H1 (cell line): ENCODE data around the gene SYNGR4. TPM values are rescaled to one million over a fixed set of nuclear protein-coding genes. Genes with fewer than 3 reads are reported as not detected.

Experiments used
- CTCF ChIA-PET: fragments of 300-600 bp; sonication (Branson Sonifier 250); formaldehyde crosslinking; loops from one replicate; lab custom pipeline; 2021; ENCODE audit not compliant: partially characterized antibody; lab: Charles Lee
- POLR2A ChIA-PET: fragments of 300-600 bp; sonication (Branson Sonifier 250); formaldehyde crosslinking; loops from one replicate; lab custom pipeline; 2021; ENCODE audit warnings: inconsistent platforms; ENCODE audit not compliant: partially characterized antibody; lab: Charles Lee
- DNase-seq, 2 experiments: peaks; one replicate each; pipeline versions ENCODE4 v3.0.0 to v3.0.0-alpha.2; 2010 to 2022; ENCODE audit warnings: low spot score in 2 of 2, low read depth in 1 of 2, mixed read lengths in 1 of 2
- FAIRE-seq: peaks from 2 replicates; lab custom pipeline; 2011; peaks lifted over from hg19 to GRCh38; lab: Jason Lieb, UNC
- H2AFZ ChIP-seq: 2 replicates; pipeline ENCODE4 v1.8.1; 2012; ENCODE audit warnings: low read length, inconsistent platforms
- H2AK5ac ChIP-seq: 2 replicates; pipeline ENCODE4 v1.6.1; 2013; ENCODE audit warnings: low read depth, low read length
- H2BK120ac ChIP-seq: replicated peaks from 2 replicates; pipeline ENCODE3; 2013; ENCODE audit warnings: low read depth, low read length, inconsistent platforms
- H2BK12ac ChIP-seq: 2 replicates; pipeline ENCODE4 v1.6.1; 2013; ENCODE audit warnings: low read depth, low read length
- H2BK15ac ChIP-seq: 2 replicates; pipeline ENCODE4 v1.6.1; 2013; ENCODE audit warnings: low read length
- H2BK20ac ChIP-seq: 2 replicates; pipeline ENCODE4 v1.6.1; 2013; ENCODE audit warnings: low read length
- H2BK5ac ChIP-seq: 2 replicates; pipeline ENCODE4 v1.6.1; 2013; ENCODE audit warnings: low read depth, low read length
- H3K14ac ChIP-seq: 2 replicates; pipeline ENCODE4 v1.6.1; 2013; ENCODE audit warnings: inconsistent platforms; ENCODE audit not compliant: insufficient read length
- H3K18ac ChIP-seq: 2 replicates; pipeline ENCODE4 v1.6.1; 2013; ENCODE audit warnings: low read length; ENCODE audit errors: extremely low read depth
- H3K23ac ChIP-seq: 2 replicates; pipeline ENCODE4 v1.6.1; 2013; ENCODE audit warnings: inconsistent platforms; ENCODE audit not compliant: insufficient read length
- H3K23me2 ChIP-seq: 2 replicates; pipeline ENCODE4 v1.6.1; 2013; ENCODE audit warnings: low read depth, low read length
- H3K27ac ChIP-seq: 2 replicates; pipeline ENCODE4 v1.6.1; 2011; ENCODE audit warnings: low read depth, low read length, inconsistent platforms
- H3K27me3 ChIP-seq, 4 experiments: replicated peaks in 1 of 4; 1 replicate in 1 of 4; 2 replicates in 3 of 4; pipeline versions ENCODE4 v1.6.1 to v1.8.1; 2011 to 2013; ENCODE audit warnings: low read length in 3 of 4, mild to moderate bottlenecking in 3 of 4, inconsistent platforms in 2 of 4, mixed read lengths in 2 of 4, moderate library complexity in 1 of 4; ENCODE audit not compliant: control insufficient read depth in 3 of 4, insufficient read depth in 3 of 4; ENCODE audit errors: extremely low read depth in 1 of 4
- H3K36me3 ChIP-seq, 4 experiments: 2 replicates each; pipeline versions ENCODE4 v1.6.1 to v1.8.1; 2011 to 2013; ENCODE audit warnings: mild to moderate bottlenecking in 4 of 4, low read length in 3 of 4, moderate library complexity in 2 of 4, control low read depth in 1 of 4, inconsistent platforms in 1 of 4; ENCODE audit not compliant: insufficient read depth in 4 of 4, control insufficient read depth in 2 of 4
- H3K4ac ChIP-seq: replicated peaks from 2 replicates; pipeline ENCODE3; 2013; ENCODE audit warnings: low read length, low read depth, mixed read lengths, inconsistent platforms; ENCODE audit not compliant: insufficient read length
- H3K4me1 ChIP-seq, 4 experiments: replicated peaks in 1 of 4; 1 replicate in 1 of 4; 2 replicates in 3 of 4; pipeline versions ENCODE4 v1.6.1 to v1.8.1; 2011 to 2013; ENCODE audit warnings: low read length in 3 of 4, inconsistent platforms in 2 of 4, mixed read lengths in 1 of 4; ENCODE audit not compliant: insufficient read depth in 4 of 4, control insufficient read depth in 3 of 4
- H3K4me2 ChIP-seq, 2 experiments: 2 replicates each; pipeline versions ENCODE4 v1.6.1 to v1.8.1; 2011 to 2013; ENCODE audit warnings: low read depth in 2 of 2, low read length in 2 of 2, control low read depth in 1 of 2, inconsistent platforms in 1 of 2, mild to moderate bottlenecking in 1 of 2; ENCODE audit not compliant: insufficient read depth in 1 of 2
- H3K4me3 ChIP-seq, 4 experiments: fragments of 200-600, 300-600 bp in 1 of 4; sonication (generic), shearing (Covaris generic), sonication (Bioruptor Twin) in 1 of 4; 2 replicates each; pipeline versions ENCODE4 v1.5.1 to v1.8.1; 2011 to 2016; ENCODE audit warnings: low read length in 4 of 4, low read depth in 3 of 4, control low read depth in 2 of 4, inconsistent platforms in 2 of 4, mild to moderate bottlenecking in 2 of 4, mixed read lengths in 1 of 4, moderate library complexity in 1 of 4; ENCODE audit not compliant: insufficient read depth in 2 of 4; ENCODE audit errors: extremely low read depth in 1 of 4
- H3K56ac ChIP-seq: replicated peaks from 2 replicates; pipeline ENCODE3; 2013; ENCODE audit warnings: low read depth, mild to moderate bottlenecking, mixed read lengths, low read length, inconsistent platforms; ENCODE audit not compliant: insufficient read length
- H3K79me1 ChIP-seq: 2 replicates; pipeline ENCODE4 v1.6.1; 2013; ENCODE audit warnings: low read depth, low read length, control low read depth
- H3K79me2 ChIP-seq, 2 experiments: 2 replicates each; pipeline versions ENCODE4 v1.6.1 to v1.8.1; 2012 to 2013; ENCODE audit warnings: low read length in 2 of 2, mild to moderate bottlenecking in 2 of 2, inconsistent platforms in 1 of 2; ENCODE audit not compliant: insufficient read depth in 2 of 2, control insufficient read depth in 1 of 2
- H3K9ac ChIP-seq, 4 experiments: replicated peaks in 1 of 4; 1 replicate in 1 of 4; 2 replicates in 3 of 4; pipeline versions ENCODE4 v1.6.1 to v1.8.1; 2011 to 2013; ENCODE audit warnings: low read depth in 3 of 4, low read length in 3 of 4, control low read depth in 2 of 4, mild to moderate bottlenecking in 2 of 4, moderate library complexity in 2 of 4, inconsistent platforms in 1 of 4; ENCODE audit errors: extremely low read depth in 1 of 4
- H3K9me3 ChIP-seq, 2 experiments: 2 replicates each; pipeline versions ENCODE4 v1.6.1 to v1.8.1; 2012 to 2013; ENCODE audit warnings: mild to moderate bottlenecking in 2 of 2, moderate library complexity in 2 of 2, control low read depth in 1 of 2, inconsistent platforms in 1 of 2, low read depth in 1 of 2, low read length in 1 of 2, mixed read lengths in 1 of 2; ENCODE audit not compliant: insufficient read depth in 2 of 2
- H4K20me1 ChIP-seq, 2 experiments: replicated peaks in 1 of 2; 2 replicates each; pipeline versions ENCODE3 to v1.8.1; 2011 to 2013; ENCODE audit warnings: inconsistent platforms in 2 of 2, low read length in 2 of 2, mild to moderate bottlenecking in 1 of 2; ENCODE audit not compliant: insufficient read depth in 2 of 2, control insufficient read depth in 1 of 2
- H4K5ac ChIP-seq: 2 replicates; pipeline ENCODE4 v1.6.1; 2013; ENCODE audit warnings: low read length, low read depth, mixed read lengths, inconsistent platforms; ENCODE audit not compliant: insufficient read length
- H4K8ac ChIP-seq: 2 replicates; pipeline ENCODE4 v1.8.0; 2013; ENCODE audit warnings: mild to moderate bottlenecking, moderate library complexity, low read length, inconsistent platforms; ENCODE audit not compliant: insufficient read depth; ENCODE audit errors: extremely low read depth
- H4K91ac ChIP-seq: replicated peaks from 2 replicates; pipeline ENCODE3; 2013; ENCODE audit warnings: low read length, mixed read lengths, inconsistent platforms; ENCODE audit not compliant: insufficient read length
- CBX5 ChIP-seq: fragments of 300-800, 300-1000 bp; sonication (generic); IDR thresholded peaks from 2 replicates; pipeline ENCODE4 v1.7.1; 2016; ENCODE audit warnings: antibody characterized with exemption, low read length, low read depth
- CEBPB ChIP-seq: IDR thresholded peaks from 2 replicates; pipeline ENCODE4 v1.6.1; 2012; ENCODE audit warnings: low read depth, low read length
- CREB1 ChIP-seq: IDR thresholded peaks from 2 replicates; pipeline ENCODE4 v1.6.1; 2012; ENCODE audit warnings: inconsistent platforms
- EGR1 ChIP-seq: IDR thresholded peaks from 2 replicates; pipeline ENCODE4 v1.6.1; 2011; ENCODE audit warnings: low read depth, low read length, borderline replicate concordance
- NANOG ChIP-seq: IDR thresholded peaks from 2 replicates; pipeline ENCODE4 v1.6.1; 2011; ENCODE audit warnings: low read length, low read depth, mild to moderate bottlenecking, inconsistent platforms; ENCODE audit not compliant: insufficient read depth, poor library complexity, severe bottlenecking
- SAP30 ChIP-seq: fragments of 300-600 bp; sonication (generic); IDR thresholded peaks from 2 replicates; pipeline ENCODE4 v1.7.1; 2012; ENCODE audit warnings: low read length, moderate library complexity, mild to moderate bottlenecking, inconsistent platforms; ENCODE audit not compliant: insufficient read depth, insufficient replicate concordance
- SP1 ChIP-seq: IDR thresholded peaks from 2 replicates; pipeline ENCODE4 v1.6.1; 2011; ENCODE audit warnings: low read depth, low read length
- SP2 ChIP-seq: IDR thresholded peaks from 2 replicates; pipeline ENCODE4 v1.6.1; 2012; ENCODE audit warnings: mild to moderate bottlenecking, low read length, inconsistent platforms
- SP4 ChIP-seq: IDR thresholded peaks from 2 replicates; pipeline ENCODE4 v1.6.1; 2012; ENCODE audit warnings: low read length, inconsistent platforms
- TAF7 ChIP-seq: optimal IDR thresholded peaks from 2 replicates; pipeline ENCODE3; 2011; ENCODE audit warnings: low read depth, mild to moderate bottlenecking, inconsistent platforms, low read length, moderate library complexity, borderline replicate concordance
- TCF12 ChIP-seq: IDR thresholded peaks from 2 replicates; pipeline ENCODE4 v1.6.1; 2011; ENCODE audit warnings: low read depth, mild to moderate bottlenecking, low read length
- WGBS, 2 experiments: shearing (Covaris generic) in 1 of 2; methylation state at CpG; one replicate each; pipeline versions ENCODE4 v1.1.6 to v1.1.7; 2013 to 2015; ENCODE audit warnings: low lambda C conversion rate in 2 of 2, mixed read lengths in 2 of 2, inconsistent platforms in 1 of 2, low coverage in 1 of 2, missing lambda C conversion rate in 1 of 2; ENCODE audit not compliant: insufficient replicate concordance in 2 of 2, insufficient coverage in 1 of 2, insufficient read length in 1 of 2; ENCODE audit errors: extremely low coverage in 1 of 2, missing lambda C conversion rate in 1 of 2; 5-methylcytosine and 5-hydroxymethylcytosine counted together
- polyA plus RNA-seq, 7 experiments: library from polyadenylated mRNA; depleted of rRNA in 3 of 7; stranded (reverse) in 5 of 7; unstranded in 2 of 7; fragments of >200 nt in 5 of 7; fragments of 200-250 nt in 2 of 7; gene quantifications; 1 replicate in 5 of 7; 2 replicates in 1 of 7; 4 replicates in 1 of 7; pipeline versions ENCODE4 v1.2.1 to v1.2.3, GENCODE V29; 2011 to 2013; ENCODE audit warnings: missing spikeins in 2 of 7, mixed read lengths in 2 of 7
- total RNA-seq: library from RNA; stranded (reverse); fragmentation: NEBNext Ultra II Directional; extraction: Animal tissue kit (Norgen Biotek cat#: 25700); gene quantifications from 2 replicates; pipeline ENCODE4 v1.2.1, GENCODE V29; 2021

SYNGR4 gene
- total and polyA plus RNA-seq, 2 of the 8 experiments (the other 6 are each of a cell fraction or from before 2014, with no cell fraction given), result 0.41 TPM; not detected in 1

DNA sequence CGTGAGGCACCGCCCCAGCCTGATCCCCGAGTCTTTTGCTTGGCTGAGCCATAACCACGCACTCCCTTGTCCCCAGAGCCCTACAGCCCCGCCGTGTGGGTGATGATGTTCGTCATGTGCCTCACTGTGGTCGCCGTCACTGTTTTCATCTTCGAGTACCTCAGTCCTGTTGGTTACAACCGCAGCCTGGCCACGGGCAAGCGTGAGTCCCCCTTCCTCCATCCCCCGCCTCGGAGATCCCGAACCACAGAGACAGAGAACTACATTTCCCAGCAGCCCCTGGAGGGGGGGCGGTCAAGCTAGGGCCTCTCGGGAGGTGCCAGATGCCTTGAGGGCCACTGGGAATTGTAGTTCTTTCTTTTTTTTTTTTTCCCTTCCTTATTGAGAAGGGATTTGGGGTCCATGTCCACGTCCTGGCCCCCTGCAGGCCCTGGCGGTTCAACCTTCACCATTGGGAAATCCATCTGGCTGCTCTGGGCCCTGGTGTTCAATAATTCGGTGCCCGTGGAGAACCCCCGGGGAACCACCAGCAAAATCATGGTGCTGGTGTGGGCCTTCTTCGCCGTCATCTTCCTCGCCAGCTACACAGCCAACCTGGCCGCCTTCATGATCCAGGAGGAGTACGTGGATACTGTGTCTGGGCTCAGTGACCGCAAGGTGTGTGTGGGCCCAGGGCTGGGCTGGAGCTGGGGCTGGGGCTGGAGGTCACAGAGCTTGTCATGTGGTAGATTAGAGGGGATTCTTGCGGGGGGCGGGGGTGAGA, 55.2 kb downstream of the SYNGR4 start:
- no peaks in the 10 kb centered on the region; a peak in 1 of 4 replicates for H3K9me3 ChIP-seq
- no peak for FAIRE-seq
- peak; percentile 49 to 86 for DNase-seq
- H3K23ac ChIP-seq, result no peak overlapping the region
- H3K4me1 ChIP-seq, result peaks cover 0 to 13% (median 5%) of the 10 kb centered on the region in 4 experiments; a peak in 5 of 7 replicates
- peaks cover 3% of the 10 kb centered on the region; the same call in 1 of the 2 replicates for H3K79me1 ChIP-seq
- no peaks in the 10 kb centered on the region for H3K36me3 ChIP-seq
- H3K18ac ChIP-seq, result peak overlapping the region; percentile 42; the same call in 1 of the 2 replicates
- peak overlapping the region; percentile 88 for H4K8ac ChIP-seq
- H3K27ac ChIP-seq, result peak overlapping the region; percentile 54; the same call in 1 of the 2 replicates
- H2BK5ac ChIP-seq, result 0 out of 2 replicates have a peak overlapping the region, but pooled peaks have one; percentile 15
- H2BK15ac ChIP-seq, result no peak overlapping the region
- no peak overlapping the region for H2BK20ac ChIP-seq
- no peak overlapping the region for H2AK5ac ChIP-seq
- peak overlapping the region; percentile 70 for H4K5ac ChIP-seq
- no peak overlapping the region for H3K56ac ChIP-seq
- H3K4me3 ChIP-seq, result no peak overlapping the region
- 78% methylated on average over 29 of the region's 31 CpGs; no CpG with 5 or more reads in 1 of the 2 experiments for WGBS, 2 experiments
- POLR2A ChIA-PET, result interaction anchor here (1.0 to 2.3 kb wide), 4 partner anchors 13 to 18 kb away, joined by 3 to 11 read pairs (median 6); no protein-coding TSS in a partner anchor
- no peak overlapping the region; the same call in 1 of the 2 replicates for H2BK12ac ChIP-seq
- no peak overlapping the region for H4K91ac ChIP-seq
- H3K4me2 ChIP-seq, result peak overlapping the region in 1 of 2 experiments; percentile 41; a peak in 2 of 4 replicates
- no peak overlapping the region for H2BK120ac ChIP-seq
- no peak overlapping the region for H3K9ac ChIP-seq
- H4K20me1 ChIP-seq, result peaks cover 0 to 1% of the 10 kb centered on the region in 2 experiments
- H3K23me2 ChIP-seq, result no peaks in the 10 kb centered on the region; the same call in 1 of the 2 replicates
- H3K27me3 ChIP-seq, result no peaks in the 10 kb centered on the region; a peak in 1 of 7 replicates
- no peaks in the 10 kb centered on the region for H3K79me2 ChIP-seq
- H2AFZ ChIP-seq, result no peak overlapping the region
- no peak overlapping the region for H3K14ac ChIP-seq
- CTCF ChIA-PET, result interaction anchor here (0.7 to 3.2 kb wide), 5 partner anchors 11 to 28 kb away, joined by 4 to 12 read pairs (median 6); partner anchors contain the start of gene KDELR1
- no peak overlapping the region for H3K4ac ChIP-seq
- TF ChIP-seq CEBPB (no peak), SP4 (no peak), CBX5 (no peak), SP1 (peak; percentile 57; the same call in 1 of the 2 replicates), EGR1 (no peak), CREB1 (no peak), TAF7 (no peak), SAP30 (no peak), NANOG (no peak), TCF12 (0 out of 2 replicates have a peak, but pooled peaks have one; percentile 34), SP2 (no peak)
